HFF-Myc (cell line): ENCODE measurements around the gene SYT3.

ENCODE experiments used
- DNase-seq: peaks from one replicate; pipeline ENCODE4 v3.0.0-alpha.2; 2011; ENCODE audit warnings: low read depth; ENCODE audit errors: extremely low read depth
- H3K4me3 ChIP-seq: replicated peaks from 2 replicates; pipeline ENCODE4 v1.5.1; 2011; ENCODE audit warnings: low read depth, mild to moderate bottlenecking, control low read depth, low read length
- CTCF ChIP-seq: IDR thresholded peaks from 2 replicates; pipeline ENCODE4 v1.5.1; 2012; ENCODE audit warnings: mild to moderate bottlenecking, low read depth, low read length, control low read depth; ENCODE audit errors: missing control alignments

SYT3 gene

GRCh38 chr19:50667759-50668231 is 28.1 kb upstream of the SYT3 start:
- no peak for TF ChIP-seq CTCF
- H3K4me3 ChIP-seq = no peak overlapping the region
- no peak for DNase-seq

GRCh38 chr19:50667177-50667758 is 27.6 kb upstream of the SYT3 start:
- no peak for TF ChIP-seq CTCF
- no peak overlapping the region for H3K4me3 ChIP-seq
- DNase-seq = no peak

GRCh38 chr19:50666346-50667176 is 26.9 kb upstream of the SYT3 start:
- no peak for DNase-seq
- TF ChIP-seq CTCF = no peak
- no peak overlapping the region for H3K4me3 ChIP-seq

- no peak for TF ChIP-seq CTCF
- no peak overlapping the region for H3K4me3 ChIP-seq
- no peak for DNase-seq
Observed at GRCh38 chr19:50664204-50664603, 24.5 kb upstream of the SYT3 start.

GRCh38 chr19:50663482-50663790 is 23.8 kb upstream of the SYT3 start:
- TF ChIP-seq CTCF = no peak
- DNase-seq = no peak
- no peak overlapping the region for H3K4me3 ChIP-seq

DNA sequence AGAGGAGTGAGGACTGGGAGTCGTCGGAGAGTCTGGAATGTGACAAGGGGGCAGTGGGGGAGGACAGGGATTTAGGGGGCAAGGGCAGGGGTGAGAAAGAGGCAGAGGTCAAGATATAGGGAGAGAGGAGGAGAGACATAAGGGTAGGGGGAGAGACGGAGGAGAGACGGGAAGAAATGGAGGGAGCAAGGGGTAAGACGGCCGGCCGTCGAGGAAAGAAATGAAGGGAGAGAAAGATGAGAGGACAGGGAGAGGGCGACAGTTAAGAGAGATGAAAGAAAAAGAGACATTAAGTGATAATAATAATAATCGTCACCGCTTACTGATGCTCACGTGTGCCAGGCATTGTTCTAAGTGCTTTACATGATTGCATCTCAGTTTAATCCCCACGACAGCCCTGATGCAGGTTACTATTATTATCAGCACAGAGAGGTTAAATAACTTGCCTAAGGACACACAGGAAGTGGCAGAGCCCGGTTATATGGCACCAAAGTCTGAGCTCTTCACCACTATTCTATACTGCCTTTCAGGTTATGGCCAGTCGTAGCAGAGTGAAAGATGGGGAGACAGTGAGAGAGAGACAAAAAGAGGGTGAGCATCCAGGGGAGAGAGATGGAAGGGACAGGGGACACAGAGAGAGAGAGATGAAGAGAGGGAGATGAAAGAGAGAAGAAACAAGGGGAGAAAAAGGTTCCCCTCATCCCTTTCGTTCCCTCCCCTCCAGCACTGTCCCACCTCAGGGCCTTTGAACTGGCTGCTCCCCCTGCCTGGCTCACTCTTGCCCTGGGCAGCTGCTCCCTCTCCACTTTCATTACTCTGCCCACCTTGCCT is 23.2 kb upstream of the SYT3 start:
- no peak for DNase-seq
- no peak overlapping the region for H3K4me3 ChIP-seq
- no peak for TF ChIP-seq CTCF
